Measurements from ENCODE around the gene ZSCAN22. TPM values are rescaled to one million over a fixed set of nuclear protein-coding genes. Genes with fewer than 3 reads are reported as not detected.

The ZSCAN22 gene
- total and polyA plus RNA-seq, 2 experiments from 2014 or later, result 2.0 to 2.2 TPM

DNA sequence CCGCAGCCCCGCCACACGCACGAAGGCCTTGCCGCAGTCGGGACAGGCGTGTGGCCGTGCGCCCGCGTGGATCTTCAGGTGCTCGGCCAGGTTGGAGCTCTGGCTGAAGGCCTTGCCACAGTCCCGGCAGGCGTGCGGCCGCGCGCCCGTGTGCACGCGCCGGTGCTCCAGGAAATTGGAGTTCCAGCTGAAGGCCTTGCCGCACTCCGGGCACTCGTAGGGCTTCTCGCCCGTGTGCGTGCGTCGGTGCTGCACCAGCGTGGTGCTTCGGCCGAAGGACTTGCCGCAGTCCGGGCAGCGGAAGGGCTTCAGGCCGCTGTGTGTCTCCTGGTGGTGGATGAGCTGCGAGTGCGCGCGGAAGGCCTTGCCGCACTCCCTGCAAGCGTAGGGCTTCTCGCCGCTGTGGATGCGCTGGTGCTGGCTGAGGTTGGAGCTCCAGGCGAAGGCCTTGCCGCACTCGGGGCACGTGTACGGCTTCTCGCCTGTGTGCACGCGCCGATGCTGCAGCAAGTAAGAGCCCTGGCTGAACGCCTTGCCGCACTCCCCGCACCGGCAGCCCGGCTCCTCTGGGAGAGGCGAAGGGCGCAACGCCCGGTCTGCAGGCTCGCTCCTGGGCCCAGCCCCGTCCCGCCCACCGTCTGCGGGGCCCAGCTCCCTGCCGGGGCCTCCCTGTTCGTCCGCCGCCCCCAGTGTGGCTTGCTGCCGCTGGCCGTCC is 30.1 kb downstream of the ZSCAN22 start:
- Histone ChIP-seq H3K79me2 (peaks cover 8% of the 10 kb centered on the region), H3K4me1 (ENCODE audit: insufficient read depth) (peaks cover 7% of the 10 kb centered on the region), H3K27me3 (no peaks in the 10 kb centered on the region), H3K9me2 (replicated peaks; ENCODE audit: insufficient read depth) (no peaks in the 10 kb centered on the region), H3K4me3 (no peak overlapping the region), H3K27ac (no peak overlapping the region), H2AFZ (no peak overlapping the region), H4K20me1 (ENCODE audit: insufficient read depth, poor library complexity, severe bottlenecking) (no peaks in the 10 kb centered on the region), H3K36me3 (replicated peaks; ENCODE audit: insufficient read depth, low read depth) (no peaks in the 10 kb centered on the region), H3K9me3 (ENCODE audit: low read depth) (no peaks in the 10 kb centered on the region), H3K4me2 (no peak overlapping the region)
- 99% methylated on average over 39 of the region's 75 CpGs for WGBS (ENCODE audit: low lambda C conversion rate, missing lambda C conversion rate)
- no peak for TF ChIP-seq EZH2phosphoT487 (IDR thresholded peaks at IDR 0.05; ENCODE audit: low read depth, severe bottlenecking, unreplicated experiment)
- DNase-seq (ENCODE audit: low spot score), result no peak

DNA sequence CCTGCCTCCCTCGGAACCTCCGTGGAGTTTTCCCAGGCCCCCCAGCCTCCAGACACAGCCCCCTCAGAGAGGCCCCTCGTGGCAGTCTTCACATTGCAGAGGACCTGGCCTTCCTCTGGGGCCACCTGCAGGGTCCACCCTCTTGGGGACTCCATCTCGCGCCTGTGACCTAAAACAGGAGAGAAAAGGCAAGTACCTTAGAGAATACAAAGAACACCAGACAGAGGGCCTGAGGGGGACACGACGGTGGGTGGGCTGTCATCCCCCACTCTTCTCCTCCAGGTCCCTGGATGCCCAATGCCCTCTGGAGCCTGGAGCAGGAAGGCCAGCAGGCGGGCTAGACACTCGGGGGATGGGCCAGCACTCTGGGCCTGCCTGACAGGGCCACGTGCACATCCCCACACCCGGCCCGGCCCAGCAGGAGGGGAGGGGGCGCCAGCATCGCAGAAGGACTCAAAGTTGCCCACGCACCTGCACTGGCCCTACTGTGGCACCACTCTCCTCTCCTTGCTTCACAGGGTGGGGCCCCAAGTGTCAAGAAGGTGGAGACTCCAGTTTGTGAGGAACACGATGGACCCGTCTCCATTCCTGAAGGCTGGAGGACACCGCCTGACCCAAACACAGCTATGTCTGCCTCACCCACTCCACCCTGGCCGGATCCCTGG is 30.8 kb downstream of the ZSCAN22 start:
- Histone ChIP-seq H3K9me3 (ENCODE audit: low read depth) (no peaks in the 10 kb centered on the region), H3K36me3 (replicated peaks; ENCODE audit: insufficient read depth, low read depth) (no peaks in the 10 kb centered on the region), H3K79me2 (peaks cover 8% of the 10 kb centered on the region), H3K9me2 (replicated peaks; ENCODE audit: insufficient read depth) (no peaks in the 10 kb centered on the region), H3K27ac (no peak overlapping the region), H2AFZ (no peak overlapping the region), H3K4me1 (ENCODE audit: insufficient read depth) (peaks cover 7% of the 10 kb centered on the region), H3K27me3 (no peaks in the 10 kb centered on the region), H3K4me2 (no peak overlapping the region), H3K4me3 (no peak overlapping the region), H4K20me1 (ENCODE audit: insufficient read depth, poor library complexity, severe bottlenecking) (no peaks in the 10 kb centered on the region)
- WGBS (ENCODE audit: low lambda C conversion rate, missing lambda C conversion rate), result 82% methylated on average over 19 of the region's 19 CpGs
- TF ChIP-seq EZH2phosphoT487 (IDR thresholded peaks at IDR 0.05; ENCODE audit: low read depth, severe bottlenecking, unreplicated experiment) (no peak), EZH2 (IDR thresholded peaks at IDR 0.05; ENCODE audit: borderline replicate concordance) (no peak)
- TF ChIP-seq, protein P1, sequence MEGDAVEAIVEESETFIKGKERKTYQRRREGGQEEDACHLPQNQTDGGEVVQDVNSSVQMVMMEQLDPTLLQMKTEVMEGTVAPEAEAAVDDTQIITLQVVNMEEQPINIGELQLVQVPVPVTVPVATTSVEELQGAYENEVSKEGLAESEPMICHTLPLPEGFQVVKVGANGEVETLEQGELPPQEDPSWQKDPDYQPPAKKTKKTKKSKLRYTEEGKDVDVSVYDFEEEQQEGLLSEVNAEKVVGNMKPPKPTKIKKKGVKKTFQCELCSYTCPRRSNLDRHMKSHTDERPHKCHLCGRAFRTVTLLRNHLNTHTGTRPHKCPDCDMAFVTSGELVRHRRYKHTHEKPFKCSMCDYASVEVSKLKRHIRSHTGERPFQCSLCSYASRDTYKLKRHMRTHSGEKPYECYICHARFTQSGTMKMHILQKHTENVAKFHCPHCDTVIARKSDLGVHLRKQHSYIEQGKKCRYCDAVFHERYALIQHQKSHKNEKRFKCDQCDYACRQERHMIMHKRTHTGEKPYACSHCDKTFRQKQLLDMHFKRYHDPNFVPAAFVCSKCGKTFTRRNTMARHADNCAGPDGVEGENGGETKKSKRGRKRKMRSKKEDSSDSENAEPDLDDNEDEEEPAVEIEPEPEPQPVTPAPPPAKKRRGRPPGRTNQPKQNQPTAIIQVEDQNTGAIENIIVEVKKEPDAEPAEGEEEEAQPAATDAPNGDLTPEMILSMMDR (IDR thresholded peaks at IDR 0.05; ENCODE audit: poor library complexity), result no peak
- no peak for DNase-seq (ENCODE audit: low spot score)

DNA sequence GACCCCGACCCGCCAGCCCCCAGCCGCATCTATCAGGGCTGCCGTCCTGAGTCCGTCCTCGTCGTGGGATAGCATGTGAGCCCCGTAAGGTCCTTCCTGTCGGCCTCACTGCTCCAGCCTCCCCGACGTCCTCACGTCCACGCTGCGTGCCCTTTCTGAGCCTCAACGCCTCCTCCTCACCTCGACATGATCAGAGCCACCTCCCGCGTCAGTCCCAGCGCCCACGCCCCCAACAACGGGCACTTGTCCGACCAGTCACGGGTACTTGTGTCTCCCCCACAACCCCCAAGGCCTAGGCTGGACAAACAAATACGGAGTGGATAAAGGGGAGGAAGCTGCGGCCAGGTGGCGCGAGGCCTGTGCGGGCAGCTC is 35.1 kb downstream of the ZSCAN22 start:
- Histone ChIP-seq H3K36me3 (replicated peaks; ENCODE audit: insufficient read depth, low read depth) (no peaks in the 10 kb centered on the region), H3K27me3 (no peaks in the 10 kb centered on the region), H3K4me2 (peak overlapping the region; percentile 88), H3K9me2 (replicated peaks; ENCODE audit: insufficient read depth) (no peaks in the 10 kb centered on the region), H2AFZ (peak overlapping the region; percentile 93), H3K27ac (peak overlapping the region; percentile 100), H3K9me3 (ENCODE audit: low read depth) (no peaks in the 10 kb centered on the region), H4K20me1 (ENCODE audit: insufficient read depth, poor library complexity, severe bottlenecking) (no peaks in the 10 kb centered on the region), H3K4me3 (peak overlapping the region; percentile 93), H3K4me1 (ENCODE audit: insufficient read depth) (peaks cover 7% of the 10 kb centered on the region), H3K79me2 (peaks cover 8% of the 10 kb centered on the region)
- peak; percentile 68 for DNase-seq (ENCODE audit: low spot score)
- WGBS (ENCODE audit: low lambda C conversion rate, missing lambda C conversion rate), result 3% methylated on average over 27 of the region's 28 CpGs
- TF ChIP-seq EZH2 (IDR thresholded peaks at IDR 0.05; ENCODE audit: borderline replicate concordance) (no peak), EZH2phosphoT487 (IDR thresholded peaks at IDR 0.05; ENCODE audit: low read depth, severe bottlenecking, unreplicated experiment) (no peak)
- TF ChIP-seq, protein P1 (IDR thresholded peaks at IDR 0.05; ENCODE audit: poor library complexity), result no peak

All from hepatocyte (in vitro differentiated cells).